Measurements from ENCODE around the gene NISCH. TPM values are rescaled to one million over a fixed set of nuclear protein-coding genes. Genes with fewer than 3 reads are reported as not detected.

Gene NISCH
- total and polyA plus RNA-seq, 2 donors (not counting 3 experiments of a cell fraction or from before 2014, with no cell fraction given) = 156 to 178 TPM

GRCh38 chr3:52506266-52506966 is 51.0 kb downstream of the NISCH start:
- Histone ChIP-seq H3K9me3 (replicated peaks; ENCODE audit: control insufficient read depth, insufficient read depth, low read length) (no peaks in the 10 kb centered on the region), H2AFZ (ENCODE audit: low read depth, low read length) (no peak overlapping the region), H3K4me3 (replicated peaks in 1 of 3; ENCODE audit: insufficient read depth in 1 of 3, low read depth in 1 of 3, low read length in 3 of 3) (no peak overlapping the region), H4K20me1 (replicated peaks; ENCODE audit: control insufficient read depth, extremely low read depth, insufficient read depth, low read length) (no peaks in the 10 kb centered on the region), H3K36me3 (ENCODE audit: control insufficient read depth in 2 of 2, extremely low read depth in 1 of 2, insufficient read depth in 2 of 2, low read length in 2 of 2) (peaks cover 28 to 83% of the 10 kb centered on the region in 2 experiments), H3K9me1 (replicated peaks; ENCODE audit: control insufficient read depth, extremely low read depth, insufficient read depth, low read length) (no peaks in the 10 kb centered on the region), H3K4me1 (ENCODE audit: control insufficient read depth, extremely low read depth, insufficient read depth, low read length) (peaks cover 10% of the 10 kb centered on the region), H3K79me2 (ENCODE audit: control insufficient read depth, insufficient read depth, low read length) (peaks cover 8% of the 10 kb centered on the region), H3K4me2 (ENCODE audit: insufficient read depth, low read length) (no peak overlapping the region), H3K27ac (ENCODE audit: insufficient read depth, low read depth, low read length) (no peak overlapping the region), H3K27me3 (ENCODE audit: control insufficient read depth in 2 of 2, insufficient read depth in 2 of 2, low read length in 2 of 2) (no peaks in the 10 kb centered on the region), H3K9ac (replicated peaks; ENCODE audit: extremely low read depth, insufficient read depth, low read length) (no peak overlapping the region)
- TF ChIP-seq MYC (IDR thresholded peaks at IDR 0.05; ENCODE audit: low read depth, low read length) (no peak), MAX (IDR thresholded peaks at IDR 0.05; ENCODE audit: insufficient read depth, insufficient read length) (no peak), POLR2A (IDR thresholded peaks at IDR 0.05; ENCODE audit: low read depth, low read length) (no peak), JUN (IDR thresholded peaks at IDR 0.05; ENCODE audit: borderline replicate concordance, insufficient read depth, insufficient read length, low read depth) (no peak), CTCF (IDR thresholded peaks at IDR 0.05; ENCODE audit: extremely low read depth in 1 of 2, insufficient read depth in 1 of 2, low read depth in 1 of 2, low read length in 2 of 2) (no peak), POLR2AphosphoS5 (IDR thresholded peaks at IDR 0.05; ENCODE audit: insufficient read depth, low read depth, low read length) (no peak), EZH2 (IDR thresholded peaks at IDR 0.05; ENCODE audit: borderline replicate concordance, low read depth, low read length, severe bottlenecking) (no peak)
- DNase-seq (ENCODE audit: low read depth, low spot score) (no peak), FAIRE-seq (no peak)
- no TSS peak for BruUV-seq (replicated peaks)
- CTCF ChIA-PET = interaction anchor here (0.7 to 2.0 kb wide), 4 partner anchors 12 to 39 kb away, joined by 3 to 7 read pairs (median 4); partner anchors contain the start of gene STAB1
- intact Hi-C loops (cut with micrococcal nuclease) (no loop called here), dilution Hi-C loops (cut with MboI; ENCODE audit: extremely low pct_ligation_motif_present, low sequenced_read_pairs) (no loop called here)
- POLR2A ChIA-PET = no interaction called here

Data from endothelial cell of umbilical vein (primary cell).